ENCODE measurements around the gene HMGN2.

The HMGN2 gene

DNA sequence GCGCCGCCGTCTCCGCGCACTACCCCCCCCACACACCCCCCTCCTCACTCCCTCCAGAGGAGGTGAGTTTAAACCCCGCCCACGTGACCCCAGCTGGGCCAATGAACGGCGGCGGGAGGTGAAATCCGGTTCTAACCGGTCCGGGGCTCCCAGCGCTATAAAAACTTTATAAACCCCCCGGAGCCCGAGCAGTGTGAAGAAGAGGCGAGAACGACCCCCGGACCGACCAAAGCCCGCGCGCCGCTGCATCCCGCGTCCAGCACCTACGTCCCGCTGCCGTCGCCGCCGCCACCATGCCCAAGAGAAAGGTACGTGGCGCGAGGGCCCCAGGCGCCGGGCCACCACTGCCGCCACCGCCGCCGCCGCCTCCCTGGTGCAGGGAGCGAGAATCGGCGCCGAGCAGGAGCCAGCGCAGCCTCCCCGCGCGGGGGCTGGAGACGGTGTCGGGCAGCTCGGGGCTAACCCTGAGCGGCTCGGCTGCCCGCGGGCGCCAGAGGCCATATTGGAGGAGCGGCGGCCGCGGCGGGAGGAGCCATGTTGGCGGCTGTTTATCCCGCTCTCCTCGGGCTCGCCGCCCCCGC, at the start of gene HMGN2:
Gene HMGN2, plus strand, starts transcription at position 121 of the 581 bp plus-strand sequence. Its CDS starts 173 bp downstream, at position 294.
- Histone ChIP-seq H3K27me3 (ENCODE audit: insufficient read depth, insufficient read length) (no peaks in the 10 kb centered on the region), H3K9ac (ENCODE audit: insufficient read length, low read depth) (peak within 1 kb of the TSS; percentile 96), H3K4me1 (ENCODE audit: insufficient read depth, insufficient read length) (peaks cover 26% of the 10 kb centered on the region), H3K9me3 (ENCODE audit: insufficient read depth, low read length) (no peaks in the 10 kb centered on the region), H3K36me3 (ENCODE audit: insufficient read depth, insufficient read length, low read length) (peaks cover 64% of the 10 kb centered on the region), H3K4me3 (ENCODE audit: insufficient read length, low read depth) (peak within 1 kb of the TSS; percentile 79)
- no peak for TF ChIP-seq ZNF274 (IDR thresholded peaks at IDR 0.05; ENCODE audit: low read depth, low read length)
- peak; percentile 46 for TF ChIP-seq YY1 (IDR thresholded peaks at IDR 0.05; ENCODE audit: insufficient read depth, insufficient read length)
- no peak for TF ChIP-seq SUZ12 (IDR thresholded peaks at IDR 0.05; ENCODE audit: extremely low read depth, insufficient read depth, insufficient read length)
- peak; percentile 95 for DNase-seq (ENCODE audit: low read depth, low spot score)

GRCh38 chr1:26429721-26430120, 42.5 kb upstream of the HMGN2 start:
- peak; percentile 89 for DNase-seq (ENCODE audit: low read depth, low spot score)
- peaks cover 12% of the 10 kb centered on the region for H3K4me1 ChIP-seq (ENCODE audit: insufficient read depth, insufficient read length)
- TF ChIP-seq YY1 (IDR thresholded peaks at IDR 0.05; ENCODE audit: insufficient read depth, insufficient read length) (no peak), SUZ12 (IDR thresholded peaks at IDR 0.05; ENCODE audit: extremely low read depth, insufficient read depth, insufficient read length) (no peak), ZNF274 (IDR thresholded peaks at IDR 0.05; ENCODE audit: low read depth, low read length) (no peak)
- no peaks in the 10 kb centered on the region for H3K9me3 ChIP-seq (ENCODE audit: insufficient read depth, low read length)
- peaks cover 56% of the 10 kb centered on the region for H3K36me3 ChIP-seq (ENCODE audit: insufficient read depth, insufficient read length, low read length)
- no peaks in the 10 kb centered on the region for H3K27me3 ChIP-seq (ENCODE audit: insufficient read depth, insufficient read length)
- H3K4me3 ChIP-seq (ENCODE audit: insufficient read length, low read depth), result peak overlapping the region; percentile 33
- peak overlapping the region; percentile 33 for H3K9ac ChIP-seq (ENCODE audit: insufficient read length, low read depth)

DNA sequence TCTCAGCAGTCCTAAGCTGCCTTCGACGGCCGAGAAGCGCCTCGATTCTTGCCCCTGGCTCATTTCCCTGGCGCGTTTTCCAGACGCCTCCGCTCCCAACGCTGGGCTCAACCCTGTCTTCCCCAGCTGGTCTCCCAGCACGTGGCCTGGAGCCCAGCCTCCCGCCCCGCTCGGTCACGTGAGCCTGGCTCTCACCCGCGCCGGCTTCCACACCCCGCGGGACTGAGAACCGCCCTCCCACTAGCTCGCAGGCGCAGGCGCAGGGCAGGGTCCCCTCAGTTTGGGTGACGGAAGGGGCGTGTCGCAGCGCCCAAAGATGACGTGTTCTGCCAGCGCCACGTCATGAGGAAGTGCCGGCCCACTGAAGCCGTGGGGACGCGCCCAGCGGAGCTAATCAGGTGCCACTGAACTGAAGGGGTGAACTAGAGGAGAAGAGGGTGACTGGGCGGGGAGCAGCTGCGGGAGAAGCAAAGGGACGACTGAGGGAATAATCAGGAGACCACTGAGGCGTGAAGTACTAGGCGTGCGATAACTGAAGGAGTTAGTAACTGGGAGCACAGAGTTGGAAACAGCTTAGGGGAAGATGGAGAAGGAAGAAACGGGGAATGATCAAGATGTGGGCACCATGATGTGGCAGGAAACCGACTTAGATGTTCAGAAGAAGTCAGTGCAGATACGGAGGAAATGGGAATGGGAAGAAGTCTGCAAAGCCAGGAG, 40.1 kb upstream of the HMGN2 start, which contains the start of gene DHDDS:
Gene DHDDS, plus strand, starts transcription at position 343 of the 717 bp plus-strand sequence. CDS start 625 bp downstream, outside the sequence.
- Histone ChIP-seq H3K9me3 (ENCODE audit: insufficient read depth, low read length) (no peaks in the 10 kb centered on the region), H3K4me1 (ENCODE audit: insufficient read depth, insufficient read length) (peaks cover 4% of the 10 kb centered on the region), H3K4me3 (ENCODE audit: insufficient read length, low read depth) (peak within 1 kb of the TSS; percentile 84), H3K36me3 (ENCODE audit: insufficient read depth, insufficient read length, low read length) (peaks cover 46% of the 10 kb centered on the region), H3K27me3 (ENCODE audit: insufficient read depth, insufficient read length) (no peaks in the 10 kb centered on the region), H3K9ac (ENCODE audit: insufficient read length, low read depth) (peak within 1 kb of the TSS; percentile 95)
- peak; percentile 99 for DNase-seq (ENCODE audit: low read depth, low spot score)
- TF ChIP-seq ZNF274 (IDR thresholded peaks at IDR 0.05; ENCODE audit: low read depth, low read length), result no peak
- no peak for TF ChIP-seq SUZ12 (IDR thresholded peaks at IDR 0.05; ENCODE audit: extremely low read depth, insufficient read depth, insufficient read length)
- no peak for TF ChIP-seq YY1 (IDR thresholded peaks at IDR 0.05; ENCODE audit: insufficient read depth, insufficient read length)

- peak overlapping the region; percentile 84 for H3K4me3 ChIP-seq (ENCODE audit: insufficient read length, low read depth)
- no peaks in the 10 kb centered on the region for H3K9me3 ChIP-seq (ENCODE audit: insufficient read depth, low read length)
- peak overlapping the region; percentile 92 for H3K9ac ChIP-seq (ENCODE audit: insufficient read length, low read depth)
- no peaks in the 10 kb centered on the region for H3K4me1 ChIP-seq (ENCODE audit: insufficient read depth, insufficient read length)
- no peak for DNase-seq (ENCODE audit: low read depth, low spot score)
- TF ChIP-seq SUZ12 (IDR thresholded peaks at IDR 0.05; ENCODE audit: extremely low read depth, insufficient read depth, insufficient read length) (no peak), ZNF274 (IDR thresholded peaks at IDR 0.05; ENCODE audit: low read depth, low read length) (no peak), YY1 (IDR thresholded peaks at IDR 0.05; ENCODE audit: insufficient read depth, insufficient read length) (no peak)
- H3K27me3 ChIP-seq (ENCODE audit: insufficient read depth, insufficient read length), result no peaks in the 10 kb centered on the region
- peaks cover 45% of the 10 kb centered on the region for H3K36me3 ChIP-seq (ENCODE audit: insufficient read depth, insufficient read length, low read length)
Observed at GRCh38 chr1:26432793-26433192, 39.4 kb upstream of the HMGN2 start.

DNA sequence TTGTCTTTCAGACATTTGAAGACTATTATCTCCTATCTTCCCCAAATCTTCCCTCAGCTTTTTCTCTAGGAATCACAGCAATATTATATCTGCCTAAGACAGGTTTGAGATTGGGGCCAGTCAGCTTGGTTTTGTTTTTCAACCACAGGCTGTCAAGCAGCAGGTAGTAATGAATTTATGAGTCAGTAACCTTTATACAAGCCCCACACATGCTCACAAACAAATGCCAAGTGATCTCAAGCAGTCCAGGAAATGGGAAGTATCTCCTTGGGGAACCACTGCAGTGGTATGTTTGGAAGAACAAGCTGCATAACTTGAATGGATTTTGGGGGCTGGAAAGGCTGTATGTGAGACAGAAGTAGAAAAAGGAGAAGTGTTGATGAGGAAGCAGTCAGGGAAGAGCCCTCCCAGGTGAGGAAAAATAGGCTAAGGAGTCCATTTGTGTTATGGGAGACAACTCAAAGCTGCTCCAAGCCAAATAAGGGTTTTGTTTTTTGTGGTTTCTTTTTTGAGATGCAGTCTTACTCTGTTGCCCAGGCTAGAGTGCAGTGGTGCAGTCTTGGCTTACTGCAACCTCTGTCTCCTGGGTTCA, 38.0 kb upstream of the HMGN2 start:
- Histone ChIP-seq H3K4me1 (ENCODE audit: insufficient read depth, insufficient read length) (no peaks in the 10 kb centered on the region), H3K36me3 (ENCODE audit: insufficient read depth, insufficient read length, low read length) (peaks cover 54% of the 10 kb centered on the region), H3K9ac (ENCODE audit: insufficient read length, low read depth) (no peak overlapping the region), H3K27me3 (ENCODE audit: insufficient read depth, insufficient read length) (no peaks in the 10 kb centered on the region), H3K4me3 (ENCODE audit: insufficient read length, low read depth) (no peak overlapping the region), H3K9me3 (ENCODE audit: insufficient read depth, low read length) (no peaks in the 10 kb centered on the region)
- DNase-seq (ENCODE audit: low read depth, low spot score), result no peak
- TF ChIP-seq SUZ12 (IDR thresholded peaks at IDR 0.05; ENCODE audit: extremely low read depth, insufficient read depth, insufficient read length) (no peak), ZNF274 (IDR thresholded peaks at IDR 0.05; ENCODE audit: low read depth, low read length) (no peak), YY1 (IDR thresholded peaks at IDR 0.05; ENCODE audit: insufficient read depth, insufficient read length) (no peak)

GRCh38 chr1:26438041-26438440, 34.2 kb upstream of the HMGN2 start:
- Histone ChIP-seq H3K27me3 (ENCODE audit: insufficient read depth, insufficient read length) (no peaks in the 10 kb centered on the region), H3K9ac (ENCODE audit: insufficient read length, low read depth) (no peak overlapping the region), H3K4me1 (ENCODE audit: insufficient read depth, insufficient read length) (no peaks in the 10 kb centered on the region), H3K4me3 (ENCODE audit: insufficient read length, low read depth) (no peak overlapping the region), H3K36me3 (ENCODE audit: insufficient read depth, insufficient read length, low read length) (peaks cover 79% of the 10 kb centered on the region), H3K9me3 (ENCODE audit: insufficient read depth, low read length) (no peaks in the 10 kb centered on the region)
- TF ChIP-seq SUZ12 (IDR thresholded peaks at IDR 0.05; ENCODE audit: extremely low read depth, insufficient read depth, insufficient read length) (no peak), ZNF274 (IDR thresholded peaks at IDR 0.05; ENCODE audit: low read depth, low read length) (no peak), YY1 (IDR thresholded peaks at IDR 0.05; ENCODE audit: insufficient read depth, insufficient read length) (no peak)
- DNase-seq (ENCODE audit: low read depth, low spot score), result no peak

- H3K4me3 ChIP-seq (ENCODE audit: insufficient read length, low read depth), result no peak overlapping the region
- peaks cover 87% of the 10 kb centered on the region for H3K36me3 ChIP-seq (ENCODE audit: insufficient read depth, insufficient read length, low read length)
- TF ChIP-seq ZNF274 (IDR thresholded peaks at IDR 0.05; ENCODE audit: low read depth, low read length), result no peak
- TF ChIP-seq SUZ12 (IDR thresholded peaks at IDR 0.05; ENCODE audit: extremely low read depth, insufficient read depth, insufficient read length), result no peak
- TF ChIP-seq YY1 (IDR thresholded peaks at IDR 0.05; ENCODE audit: insufficient read depth, insufficient read length), result no peak
- H3K9ac ChIP-seq (ENCODE audit: insufficient read length, low read depth), result no peak overlapping the region
- DNase-seq (ENCODE audit: low read depth, low spot score), result no peak
- no peaks in the 10 kb centered on the region for H3K9me3 ChIP-seq (ENCODE audit: insufficient read depth, low read length)
- H3K4me1 ChIP-seq (ENCODE audit: insufficient read depth, insufficient read length), result no peaks in the 10 kb centered on the region
- no peaks in the 10 kb centered on the region for H3K27me3 ChIP-seq (ENCODE audit: insufficient read depth, insufficient read length)
Observed at GRCh38 chr1:26440259-26440658, 32.0 kb upstream of the HMGN2 start.
